HG02840 (cell line): ENCODE data around the gene CAB39.
"Not testable (repeated sequence)": the region's sequence is repeated elsewhere in the genome, so short reads cannot be mapped to it uniquely, and the experiment has no call there.

Source experiments
- ATAC-seq: cut with Tn5 transposase; IDR thresholded peaks from one replicate; pipeline ENCODE4 v1.9.1; 2021; ENCODE audit warnings: mild to moderate bottlenecking, moderate library complexity, moderate number of reproducible peaks; ENCODE audit not compliant: unreplicated experiment, low FRiP score

Gene CAB39

DNA sequence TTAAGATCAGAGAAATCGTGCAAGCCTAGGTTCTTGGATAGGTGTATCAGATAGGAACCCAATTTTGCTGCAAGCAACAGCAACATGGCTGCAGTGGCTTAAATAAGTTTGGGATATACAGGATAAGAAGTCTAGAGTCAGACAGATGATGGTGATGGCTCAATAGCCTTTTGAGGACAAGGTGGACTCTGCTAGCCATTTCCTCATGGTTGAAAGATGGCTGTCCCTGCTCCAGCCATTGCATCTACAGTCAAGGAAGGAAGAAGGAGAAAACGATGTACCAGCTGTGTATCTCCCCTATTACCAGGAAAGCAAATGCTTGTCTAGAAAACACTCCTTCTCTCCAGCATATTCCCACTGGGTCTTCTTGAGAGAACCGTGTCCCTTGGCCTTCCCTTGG, 30.1 kb upstream of the CAB39 start:
- ATAC-seq: no peak

- ATAC-seq: no peak
These were observed 28.1 kb upstream of the CAB39 start for GRCh38 chr2:230684270-230685168.

DNA sequence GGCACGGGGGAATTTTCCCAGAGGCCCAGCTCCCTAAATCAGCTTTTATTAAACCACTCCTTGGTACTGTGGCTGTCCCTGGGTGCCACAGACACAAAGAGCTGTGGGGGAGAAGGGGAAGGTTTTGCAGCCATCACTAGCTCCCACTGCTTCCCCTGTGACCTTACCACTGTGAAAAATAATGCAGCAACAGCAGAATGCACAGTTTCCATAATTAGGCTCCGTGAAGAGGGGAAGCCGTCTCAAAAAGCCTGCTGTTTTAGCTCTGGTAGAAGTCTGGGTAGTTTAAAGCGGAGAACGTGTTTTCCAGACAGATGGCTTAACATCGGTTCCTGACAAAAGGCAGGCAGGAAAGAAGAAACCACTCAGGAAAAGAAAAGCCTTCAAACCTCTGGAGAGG, 27.5 kb upstream of the CAB39 start:
- ATAC-seq: no peak

GRCh38 chr2:230687498-230687897, 25.1 kb upstream of the CAB39 start:
- ATAC-seq: no peak

DNA sequence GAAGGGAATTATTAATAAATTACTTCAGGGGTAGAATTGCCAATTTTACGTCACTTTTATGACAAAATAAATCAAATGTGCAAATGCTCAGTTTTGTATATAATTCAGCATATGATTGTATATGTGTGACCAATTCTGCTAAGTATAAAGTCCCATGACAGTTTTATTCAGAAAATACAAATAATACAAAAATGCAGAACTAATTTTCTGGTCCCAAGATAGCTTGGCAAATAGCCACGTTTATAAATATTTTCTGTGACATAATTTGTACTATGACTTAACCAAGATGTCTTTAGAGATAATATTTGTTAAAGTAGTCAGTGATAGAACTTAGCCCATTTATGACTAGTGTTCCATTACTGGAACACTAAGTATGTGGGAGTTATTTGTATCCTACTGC, 24.2 kb upstream of the CAB39 start:
- ATAC-seq: no peak

- no peak for ATAC-seq
These were observed 22.2 kb upstream of the CAB39 start for GRCh38 chr2:230690439-230690838.

- ATAC-seq: no peak
These were observed 21.5 kb upstream of the CAB39 start for GRCh38 chr2:230691005-230691647.

DNA sequence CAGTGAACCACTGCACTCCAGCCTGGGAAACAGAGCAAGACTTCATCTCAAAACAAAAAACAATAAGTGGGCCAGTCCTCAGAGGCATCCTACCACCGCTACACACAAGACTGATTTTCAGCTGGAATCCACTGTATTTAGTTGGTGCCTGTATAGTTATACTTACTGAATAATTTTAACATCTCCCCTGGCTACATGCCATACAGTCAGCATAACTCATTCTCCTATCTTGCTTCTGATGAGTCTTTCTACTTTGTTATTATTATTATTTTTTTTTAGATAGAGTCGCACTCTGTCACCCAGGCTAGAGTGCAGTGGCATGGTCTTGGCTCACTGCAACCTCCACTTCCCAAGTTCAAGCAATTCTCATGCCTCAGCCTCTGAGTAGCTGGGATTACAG, 19.9 kb upstream of the CAB39 start:
- ATAC-seq: no peak

DNA sequence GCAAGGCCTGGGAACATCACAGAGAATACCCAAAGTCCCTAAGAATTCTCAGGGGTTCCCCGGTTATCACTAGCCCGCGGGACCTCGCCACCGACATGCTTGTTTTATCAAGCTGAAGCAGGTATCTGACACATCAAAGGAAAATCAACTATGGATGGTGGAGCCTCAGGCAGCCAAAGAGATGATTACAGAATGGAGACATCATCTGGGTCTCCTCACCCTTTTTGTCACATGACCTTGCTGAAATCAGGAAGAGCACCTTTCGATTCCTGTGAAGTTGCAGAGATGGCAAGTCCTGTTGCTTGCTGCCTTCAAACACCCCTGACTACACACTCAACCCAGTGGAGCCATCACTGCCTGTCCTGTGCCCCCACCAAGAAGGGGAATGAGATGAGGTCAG, 19.2 kb upstream of the CAB39 start:
- ATAC-seq: no peak

DNA sequence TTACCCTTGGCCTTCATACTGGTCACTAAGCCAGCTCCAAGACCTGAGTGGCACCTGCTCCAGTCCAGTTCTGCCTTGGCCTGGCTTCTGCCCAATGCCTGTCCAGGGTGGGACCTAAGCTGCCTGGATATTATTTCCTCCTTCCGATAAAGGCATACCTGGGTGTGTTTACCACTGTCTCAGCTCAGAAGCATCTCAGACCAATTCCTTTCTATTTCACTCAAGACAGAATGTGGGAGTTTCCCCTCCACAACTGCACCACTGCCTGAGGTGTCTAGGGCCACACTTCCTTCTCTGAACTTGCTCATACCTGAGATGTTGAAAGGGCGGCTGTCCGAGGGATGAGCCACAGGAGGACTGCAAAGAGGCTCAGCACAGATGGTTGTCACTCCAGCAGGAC, 18.4 kb upstream of the CAB39 start:
- ATAC-seq: no peak

- ATAC-seq: no peak
These were observed 17.1 kb upstream of the CAB39 start for GRCh38 chr2:230695551-230695950.

GRCh38 chr2:230696670-230697069, 16.0 kb upstream of the CAB39 start:
- ATAC-seq: no peak

- ATAC-seq: no peak
These were observed 15.0 kb upstream of the CAB39 start for GRCh38 chr2:230697676-230698075.

GRCh38 chr2:230698753-230699152, 13.9 kb upstream of the CAB39 start:
- ATAC-seq: not testable (repeated sequence)

DNA sequence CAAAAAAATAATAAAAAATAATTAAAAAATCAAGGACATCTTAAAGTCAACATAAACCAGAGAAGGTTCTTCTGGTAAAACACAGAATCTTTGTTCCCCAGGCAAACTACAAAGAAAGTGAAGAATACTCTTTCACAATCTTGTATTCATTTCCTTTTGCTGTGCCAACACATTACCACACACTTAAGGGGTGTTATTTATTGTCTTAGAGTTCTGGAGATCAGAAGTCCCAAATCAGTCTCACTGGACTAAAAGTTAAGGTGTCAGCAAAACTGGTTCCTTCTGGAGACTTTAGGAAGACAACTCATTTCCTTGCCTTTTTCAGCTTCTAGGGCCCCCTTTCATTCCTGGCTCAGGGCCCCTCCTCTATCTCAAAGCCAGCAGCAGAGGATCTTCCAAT, 12.2 kb upstream of the CAB39 start:
- ATAC-seq: no peak

- ATAC-seq: no peak
These were observed 11.3 kb upstream of the CAB39 start for GRCh38 chr2:230701308-230701707.

GRCh38 chr2:230702457-230702856, 10.2 kb upstream of the CAB39 start:
- not testable (repeated sequence) for ATAC-seq

DNA sequence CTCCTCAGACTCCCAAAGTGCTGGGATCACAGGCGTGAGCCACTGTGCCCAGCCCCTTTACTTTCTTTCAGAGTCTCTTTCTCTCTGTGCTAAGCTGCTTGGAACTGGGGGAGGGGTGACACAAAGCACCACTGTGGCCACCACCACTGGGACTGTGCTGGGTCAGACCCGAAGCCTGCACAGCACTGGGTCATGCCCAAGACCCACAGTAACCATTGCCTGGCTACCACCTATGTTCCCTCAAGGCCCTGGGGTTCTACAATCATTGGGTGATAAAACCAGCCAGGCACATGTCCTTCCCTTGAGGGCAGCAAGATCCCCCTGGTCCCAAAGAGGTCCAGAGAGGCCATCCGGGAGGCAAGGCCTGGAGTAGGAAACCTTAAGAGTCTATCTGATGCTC, 9.1 kb upstream of the CAB39 start:
- no peak for ATAC-seq

DNA sequence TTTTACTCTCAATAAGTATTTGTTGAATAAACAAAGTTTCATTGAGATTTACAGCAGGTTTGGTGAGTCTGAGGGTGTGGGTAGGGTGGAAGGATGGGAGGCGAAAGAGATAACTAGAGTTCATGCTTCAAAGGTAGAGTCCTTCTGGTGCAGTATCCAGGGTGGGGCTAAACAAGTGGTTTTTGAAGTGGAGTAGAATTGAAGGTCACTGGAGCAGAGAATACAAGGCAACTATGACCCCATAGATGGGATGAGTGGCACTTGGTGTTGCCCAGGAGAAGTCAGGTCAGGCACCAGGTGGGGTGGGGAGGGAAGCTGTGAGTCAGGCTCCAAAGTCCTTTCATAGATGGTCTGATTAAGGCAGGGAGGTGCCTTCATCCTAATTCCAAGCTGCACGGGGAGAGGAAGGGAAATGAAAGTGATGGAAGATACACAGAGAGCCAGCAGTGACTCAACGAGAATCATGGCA, 6.6 kb upstream of the CAB39 start:
- ATAC-seq: no peak

- no peak for ATAC-seq
These were observed 5.7 kb upstream of the CAB39 start for GRCh38 chr2:230706966-230707365.

GRCh38 chr2:230708204-230708603, 4.4 kb upstream of the CAB39 start:
- ATAC-seq: no peak

DNA sequence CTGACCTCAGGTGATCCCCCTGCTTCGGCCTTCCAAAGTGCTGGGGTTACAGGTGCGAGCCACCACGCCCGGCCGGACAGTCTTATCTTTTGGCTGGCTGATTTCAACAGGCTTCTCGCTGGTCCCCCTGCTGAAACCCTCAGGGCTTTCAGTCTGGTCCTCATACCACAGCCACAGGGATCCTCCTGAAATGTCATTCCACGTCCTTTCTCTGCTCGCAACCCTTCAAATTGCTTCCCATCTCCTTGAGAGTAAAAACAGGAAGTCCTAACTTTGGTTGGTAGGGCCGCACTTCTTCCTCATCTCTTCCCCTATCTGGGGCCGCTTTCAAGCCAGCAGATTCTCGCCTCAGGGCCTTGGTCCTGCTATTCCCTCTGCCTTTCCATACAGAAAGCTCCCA, 1.4 kb upstream of the CAB39 start:
- no peak for ATAC-seq
